ENCODE data around the gene CCDC187. TPM values are rescaled to one million over a fixed set of nuclear protein-coding genes. Genes with fewer than 3 reads are reported as not detected.

The CCDC187 gene
- total RNA-seq, 4 donors from 2014 or later = 0.20 TPM; not detected in 3

- H3K27ac ChIP-seq = no peak overlapping the region
- peaks cover 0 to 16% (median 0%) of the 10 kb centered on the region in 4 donors for H3K9me3 ChIP-seq
- no peak for DNase-seq (ENCODE audit: low spot score in 2 of 2)
- H3K4me3 ChIP-seq = no peak overlapping the region
- 86 to 87% methylated on average over 7 to 16 of the region's 16 CpGs for WGBS, 2 donors
- H3K4me1 ChIP-seq = peaks cover 0 to 10% (median 0%) of the 10 kb centered on the region in 4 donors
- no peaks in the 10 kb centered on the region for H3K36me3 ChIP-seq
- TF ChIP-seq CTCF (IDR thresholded peaks at IDR 0.05) (no peak), POLR2A (IDR thresholded peaks at IDR 0.05) (no peak), EP300 (IDR thresholded peaks at IDR 0.05) (no peak)
- H3K27me3 ChIP-seq = no peaks in the 10 kb centered on the region
Measured at GRCh38 chr9:136318776-136319241, 14.9 kb upstream of the CCDC187 start.

- peaks cover 0 to 4% (median 0%) of the 10 kb centered on the region in 4 donors for H3K4me1 ChIP-seq
- H3K36me3 ChIP-seq = no peaks in the 10 kb centered on the region
- no peak overlapping the region for H3K4me3 ChIP-seq
- WGBS, 2 donors = 67 to 68% methylated on average over 15 to 17 of the region's 21 CpGs
- H3K27me3 ChIP-seq = no peaks in the 10 kb centered on the region
- no peak for TF ChIP-seq CTCF (IDR thresholded peaks at IDR 0.05)
- no peak for TF ChIP-seq POLR2A (IDR thresholded peaks at IDR 0.05)
- TF ChIP-seq EP300 (IDR thresholded peaks at IDR 0.05) = no peak
- DNase-seq (ENCODE audit: low spot score in 2 of 2) = no peak
- peaks cover 0 to 16% (median 0%) of the 10 kb centered on the region in 4 donors for H3K9me3 ChIP-seq
- H3K27ac ChIP-seq = no peak overlapping the region
Measured at GRCh38 chr9:136318111-136318775, 14.3 kb upstream of the CCDC187 start.

- H3K4me1 ChIP-seq = no peaks in the 10 kb centered on the region
- no peak overlapping the region for H3K4me3 ChIP-seq
- WGBS, 2 donors = 80 to 83% methylated on average over 16 of the region's 16 CpGs
Measured at GRCh38 chr9:136317695-136318094, 13.8 kb upstream of the CCDC187 start.

GRCh38 chr9:136316896-136317676 lies 13.2 kb upstream of the CCDC187 start:
- no peak for DNase-seq (ENCODE audit: low spot score in 2 of 2)
- Histone ChIP-seq H3K4me3 (no peak overlapping the region), H3K27me3 (no peaks in the 10 kb centered on the region), H3K36me3 (no peaks in the 10 kb centered on the region), H3K9me3 (peaks cover 0 to 16% (median 0%) of the 10 kb centered on the region in 4 donors), H3K27ac (no peak overlapping the region), H3K4me1 (no peaks in the 10 kb centered on the region)
- WGBS, 2 donors = 86 to 90% methylated on average over 12 to 13 of the region's 13 CpGs
- TF ChIP-seq CTCF (IDR thresholded peaks at IDR 0.05) (no peak), POLR2A (IDR thresholded peaks at IDR 0.05) (no peak), EP300 (IDR thresholded peaks at IDR 0.05) (no peak)

More at GRCh38 chr9:136317695-136318094, 13.8 kb upstream of the CCDC187 start:
- Histone ChIP-seq H3K9me3 (peaks cover 0 to 16% (median 0%) of the 10 kb centered on the region in 4 donors), H3K27me3 (no peaks in the 10 kb centered on the region), H3K27ac (no peak overlapping the region), H3K36me3 (no peaks in the 10 kb centered on the region)
- no peak for DNase-seq (ENCODE audit: low spot score in 2 of 2)
- no peak for TF ChIP-seq EP300 (IDR thresholded peaks at IDR 0.05)
- no peak for TF ChIP-seq CTCF (IDR thresholded peaks at IDR 0.05)
- no peak for TF ChIP-seq POLR2A (IDR thresholded peaks at IDR 0.05)

- Histone ChIP-seq H3K4me1 (no peaks in the 10 kb centered on the region), H3K4me3 (no peak overlapping the region), H3K27ac (no peak overlapping the region), H3K27me3 (peaks cover 0 to 5% of the 10 kb centered on the region in 2 donors), H3K36me3 (no peaks in the 10 kb centered on the region), H3K9me3 (peaks cover 0 to 15% (median 0%) of the 10 kb centered on the region in 4 donors)
- no peak for TF ChIP-seq POLR2A (IDR thresholded peaks at IDR 0.05)
- TF ChIP-seq CTCF (IDR thresholded peaks at IDR 0.05) = no peak
- TF ChIP-seq EP300 (IDR thresholded peaks at IDR 0.05) = no peak
- no peak for DNase-seq (ENCODE audit: low spot score in 2 of 2)
- WGBS, 2 donors = 86 to 95% methylated on average over 22 to 23 of the region's 23 CpGs
Measured at GRCh38 chr9:136316271-136316751, 12.4 kb upstream of the CCDC187 start.

Data from tibial nerve (tissue), 4 donors.